T-helper 17 cell (primary cell): Measurements from ENCODE around the gene POMGNT1. TPM values are rescaled to one million over a fixed set of nuclear protein-coding genes. Genes with fewer than 3 reads are reported as not detected.
A peak's percentile ranks its signal among the peaks of the same experiment; 100 is the strongest.
"Not testable (repeated sequence)": the region's sequence is repeated elsewhere in the genome, so short reads cannot be mapped to it uniquely, and the experiment has no call there.

Source experiments
- ATAC-seq: fragments of 150-1000 bp; cut with Tn5 transposase; 2 replicates; pipeline ENCODE4 v1.10.0; 2021; ENCODE audit warnings: mild to moderate bottlenecking, moderate library complexity
- DNase-seq, 3 donors: peaks; one replicate each; pipeline versions ENCODE4 v3.0.0 to v3.0.0-alpha.2; 2020 to 2021
- H3K9me3 ChIP-seq: one replicate; pipeline ENCODE4 v1.7.0; 2013; ENCODE audit warnings: low read length, mild to moderate bottlenecking; ENCODE audit not compliant: control insufficient read depth, poor library complexity, severe bottlenecking
- H3K27ac Mint-ChIP-seq: one replicate; pipeline ENCODE4 v1.8.0; 2022; ENCODE audit warnings: mild to moderate bottlenecking, moderate library complexity, mixed read lengths
- H3K27me3 Mint-ChIP-seq: one replicate; pipeline ENCODE4 v1.8.0; 2022; ENCODE audit warnings: mixed read lengths
- H3K36me3 Mint-ChIP-seq: one replicate; pipeline ENCODE4 v1.8.0; 2022; ENCODE audit warnings: low read depth, mixed read lengths
- H3K4me1 Mint-ChIP-seq: one replicate; pipeline ENCODE4 v1.8.0; 2022; ENCODE audit warnings: mild to moderate bottlenecking, mixed read lengths
- H3K4me3 Mint-ChIP-seq: one replicate; pipeline ENCODE4 v1.8.0; 2022; ENCODE audit warnings: mild to moderate bottlenecking, moderate library complexity, mixed read lengths
- total RNA-seq, 4 donors: library from RNA in 2 of 4; stranded (reverse) in 2 of 4; gene quantifications; one replicate each; pipeline ENCODE4 v1.2.3 and lab custom pipeline; 2022 to 2026

The POMGNT1 gene
- total RNA-seq, 2 donors from 2014 or later = 33.8 to 39.3 TPM

- Mint-ChIP-seq H3K4me3 (no peak overlapping the region), H3K27ac (no peak overlapping the region), H3K27me3 (peaks cover 6% of the 10 kb centered on the region), H3K36me3 (no peaks in the 10 kb centered on the region), H3K4me1 (peaks cover 4% of the 10 kb centered on the region)
- H3K9me3 ChIP-seq = no peaks in the 10 kb centered on the region
- DNase-seq (peak in 1 of 3 donors; percentile 31), ATAC-seq (peak; percentile 94)
Observed at GRCh38 chr1:46223472-46223943, 25.3 kb upstream of the POMGNT1 start.

- H3K9me3 ChIP-seq, H3K4me1 Mint-ChIP-seq, H3K27me3 Mint-ChIP-seq, H3K4me3 Mint-ChIP-seq, DNase-seq, H3K36me3 Mint-ChIP-seq, ATAC-seq: not testable (repeated sequence)
- peak overlapping the region; percentile 19 for H3K27ac Mint-ChIP-seq
Observed at GRCh38 chr1:46223055-46223454, 24.8 kb upstream of the POMGNT1 start.

- H3K27me3 Mint-ChIP-seq = peaks cover 15% of the 10 kb centered on the region
- H3K9me3 ChIP-seq = no peaks in the 10 kb centered on the region
- ATAC-seq (no peak), DNase-seq (no peak)
- H3K27ac Mint-ChIP-seq = peak overlapping the region; percentile 19
- H3K4me1 Mint-ChIP-seq = peaks cover 6% of the 10 kb centered on the region
- H3K36me3 Mint-ChIP-seq = peaks cover 2% of the 10 kb centered on the region
- no peak overlapping the region for H3K4me3 Mint-ChIP-seq
Observed at GRCh38 chr1:46221749-46222148, 23.5 kb upstream of the POMGNT1 start.

GRCh38 chr1:46220808-46221207 lies 22.6 kb upstream of the POMGNT1 start:
- no peaks in the 10 kb centered on the region for H3K9me3 ChIP-seq
- H3K27ac Mint-ChIP-seq = peak overlapping the region; percentile 19
- peaks cover 6% of the 10 kb centered on the region for H3K4me1 Mint-ChIP-seq
- no peak overlapping the region for H3K4me3 Mint-ChIP-seq
- H3K36me3 Mint-ChIP-seq = peaks cover 2% of the 10 kb centered on the region
- H3K27me3 Mint-ChIP-seq = peaks cover 22% of the 10 kb centered on the region
- DNase-seq = no peak
- no peak for ATAC-seq

DNA sequence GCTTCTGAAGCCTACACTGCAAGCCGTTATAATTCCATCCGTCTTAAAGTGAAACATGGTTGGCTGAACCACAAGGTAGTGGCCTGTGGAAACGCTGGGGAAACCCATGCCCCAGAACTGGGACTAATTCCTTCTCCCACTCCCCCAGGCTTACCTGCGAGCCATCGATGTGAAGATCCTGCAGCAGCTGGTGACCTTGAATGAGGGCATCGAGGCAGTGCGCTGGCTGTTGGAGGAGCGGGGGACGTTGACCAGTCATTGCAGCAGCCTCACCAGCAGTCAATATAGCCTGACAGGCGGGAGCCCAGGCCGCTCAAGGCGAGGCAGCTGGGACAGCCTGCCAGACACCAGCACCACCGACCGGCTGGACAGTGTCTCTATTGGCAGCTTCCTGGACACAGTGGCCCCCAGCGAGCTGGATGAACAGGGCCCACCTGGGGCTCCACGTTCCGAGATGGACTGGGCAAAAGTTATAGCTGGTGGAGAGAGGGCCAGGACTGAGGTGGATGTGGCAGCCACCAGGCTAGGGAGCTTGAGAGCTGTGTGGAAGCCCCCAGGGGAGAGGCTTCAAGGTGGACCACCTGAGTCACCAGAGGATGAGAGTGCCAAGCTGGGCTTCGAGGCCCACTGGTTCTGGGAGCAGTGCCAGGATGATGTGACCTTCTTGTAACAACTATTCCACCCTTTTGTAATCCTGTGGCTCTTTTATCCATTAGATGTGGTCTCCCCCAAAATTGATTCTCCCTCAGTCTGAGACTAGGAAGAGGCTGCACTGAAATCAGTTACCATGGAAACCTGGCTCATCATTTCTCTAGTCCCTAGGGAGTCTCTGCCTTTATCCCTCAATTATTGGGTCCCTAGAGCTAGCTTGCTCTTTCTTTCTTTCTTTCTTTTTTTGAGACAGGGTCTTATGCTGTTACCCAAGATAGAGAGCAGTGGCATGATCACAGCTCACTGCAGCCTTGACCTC lies 21.6 kb upstream of the POMGNT1 start:
- no peak for DNase-seq
- Mint-ChIP-seq H3K4me3 (no peak overlapping the region), H3K4me1 (peaks cover 6% of the 10 kb centered on the region), H3K27me3 (peaks cover 22% of the 10 kb centered on the region), H3K36me3 (peaks cover 2% of the 10 kb centered on the region), H3K27ac (no peak overlapping the region)
- no peak for ATAC-seq
- no peaks in the 10 kb centered on the region for H3K9me3 ChIP-seq

DNA sequence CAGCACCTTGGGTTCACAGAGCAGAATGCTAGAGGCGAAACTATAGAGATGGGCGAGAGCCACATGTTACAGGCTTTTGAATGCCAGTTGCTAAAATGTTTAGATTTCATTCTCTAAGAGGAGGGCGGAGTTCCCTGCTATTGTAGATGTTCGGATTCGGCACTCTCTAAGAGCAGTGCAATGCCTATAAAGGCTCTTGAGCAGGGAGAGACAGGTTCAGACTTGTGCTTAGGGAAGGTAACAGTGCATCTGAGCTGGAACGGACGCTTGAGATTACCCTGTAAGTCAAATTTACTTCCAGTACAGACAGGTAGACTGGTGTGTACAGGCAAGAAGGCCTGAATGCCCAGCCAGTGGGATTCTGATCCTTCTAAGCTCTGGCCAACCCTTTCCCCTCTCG lies 20.2 kb upstream of the POMGNT1 start:
- peaks cover 4% of the 10 kb centered on the region for H3K4me1 Mint-ChIP-seq
- peaks cover 28% of the 10 kb centered on the region for H3K27me3 Mint-ChIP-seq
- H3K36me3 Mint-ChIP-seq = peaks cover 2% of the 10 kb centered on the region
- no peak overlapping the region for H3K27ac Mint-ChIP-seq
- H3K4me3 Mint-ChIP-seq = no peak overlapping the region
- DNase-seq (no peak), ATAC-seq (no peak)
- H3K9me3 ChIP-seq = no peaks in the 10 kb centered on the region

- Mint-ChIP-seq H3K36me3 (peaks cover 2% of the 10 kb centered on the region), H3K27ac (no peak overlapping the region), H3K4me1 (peaks cover 2% of the 10 kb centered on the region), H3K4me3 (no peak overlapping the region), H3K27me3 (peaks cover 32% of the 10 kb centered on the region)
- DNase-seq (no peak), ATAC-seq (no peak)
- no peaks in the 10 kb centered on the region for H3K9me3 ChIP-seq
Observed at GRCh38 chr1:46215504-46215903, 17.3 kb upstream of the POMGNT1 start.

GRCh38 chr1:46211051-46211450 lies 12.8 kb upstream of the POMGNT1 start:
- DNase-seq (no peak), ATAC-seq (no peak)
- Mint-ChIP-seq H3K27me3 (peaks cover 14% of the 10 kb centered on the region), H3K4me3 (no peak overlapping the region), H3K4me1 (no peaks in the 10 kb centered on the region), H3K36me3 (no peaks in the 10 kb centered on the region), H3K27ac (no peak overlapping the region)
- no peaks in the 10 kb centered on the region for H3K9me3 ChIP-seq

DNA sequence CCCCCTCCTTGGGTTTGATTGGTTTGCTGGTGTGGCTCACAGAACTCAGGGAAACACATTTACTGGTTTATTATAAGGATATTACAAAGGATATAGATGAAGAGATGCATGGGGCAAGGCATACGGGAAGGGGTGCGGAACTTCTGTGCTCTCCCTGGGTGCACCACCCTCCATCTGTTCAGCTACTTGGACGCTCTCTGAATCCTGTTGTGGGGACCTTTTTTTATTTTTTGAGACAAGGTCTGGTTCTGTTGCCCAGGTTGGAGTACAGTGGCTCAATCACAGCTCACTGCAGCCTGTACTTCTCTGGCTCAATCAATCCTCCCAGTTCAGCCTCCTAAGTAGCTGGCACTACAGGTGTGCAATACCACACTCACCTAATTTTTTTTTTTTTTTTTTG lies 12.3 kb upstream of the POMGNT1 start:
- H3K9me3 ChIP-seq = no peaks in the 10 kb centered on the region
- Mint-ChIP-seq H3K27me3 (peaks cover 14% of the 10 kb centered on the region), H3K4me1 (no peaks in the 10 kb centered on the region), H3K36me3 (no peaks in the 10 kb centered on the region), H3K4me3 (no peak overlapping the region), H3K27ac (no peak overlapping the region)
- DNase-seq (no peak), ATAC-seq (no peak)

DNA sequence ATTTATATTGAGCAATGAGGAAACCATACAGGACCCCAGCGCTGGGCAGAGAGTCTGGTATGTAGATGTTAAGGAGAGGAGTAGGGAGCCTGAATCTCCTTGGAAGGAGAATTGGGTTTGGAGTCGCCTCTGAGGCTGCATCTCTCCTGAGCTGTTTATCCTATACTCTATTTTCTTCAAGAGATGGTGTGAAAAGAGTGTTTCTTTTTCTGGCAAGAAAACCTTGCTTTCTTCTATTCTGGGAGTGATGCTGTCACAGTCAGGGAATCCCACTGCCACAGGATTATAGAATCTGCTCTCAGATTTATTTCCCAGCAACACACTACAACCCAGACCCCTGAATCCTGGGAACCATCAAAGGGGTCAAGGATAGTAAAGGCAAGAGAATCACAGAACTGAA lies 8.2 kb upstream of the POMGNT1 start:
- H3K27ac Mint-ChIP-seq = no peak overlapping the region
- H3K9me3 ChIP-seq = no peaks in the 10 kb centered on the region
- H3K27me3 Mint-ChIP-seq = peaks cover 14% of the 10 kb centered on the region
- H3K4me3 Mint-ChIP-seq = no peak overlapping the region
- H3K36me3 Mint-ChIP-seq = peaks cover 2% of the 10 kb centered on the region
- DNase-seq = no peak
- no peak for ATAC-seq
- peaks cover 5% of the 10 kb centered on the region for H3K4me1 Mint-ChIP-seq

- Mint-ChIP-seq H3K4me1 (peaks cover 5% of the 10 kb centered on the region), H3K27ac (no peak overlapping the region), H3K36me3 (peaks cover 2% of the 10 kb centered on the region), H3K27me3 (peaks cover 13% of the 10 kb centered on the region), H3K4me3 (peak overlapping the region; percentile 12)
- ATAC-seq (no peak), DNase-seq (no peak)
- H3K9me3 ChIP-seq = no peaks in the 10 kb centered on the region
Observed at GRCh38 chr1:46205791-46206190, 7.6 kb upstream of the POMGNT1 start.

GRCh38 chr1:46205141-46205540 lies 6.9 kb upstream of the POMGNT1 start:
- ATAC-seq (no peak), DNase-seq (no peak)
- Mint-ChIP-seq H3K4me3 (no peak overlapping the region), H3K4me1 (peaks cover 5% of the 10 kb centered on the region), H3K27me3 (peaks cover 7% of the 10 kb centered on the region), H3K36me3 (peaks cover 2% of the 10 kb centered on the region), H3K27ac (no peak overlapping the region)
- H3K9me3 ChIP-seq = no peaks in the 10 kb centered on the region

DNA sequence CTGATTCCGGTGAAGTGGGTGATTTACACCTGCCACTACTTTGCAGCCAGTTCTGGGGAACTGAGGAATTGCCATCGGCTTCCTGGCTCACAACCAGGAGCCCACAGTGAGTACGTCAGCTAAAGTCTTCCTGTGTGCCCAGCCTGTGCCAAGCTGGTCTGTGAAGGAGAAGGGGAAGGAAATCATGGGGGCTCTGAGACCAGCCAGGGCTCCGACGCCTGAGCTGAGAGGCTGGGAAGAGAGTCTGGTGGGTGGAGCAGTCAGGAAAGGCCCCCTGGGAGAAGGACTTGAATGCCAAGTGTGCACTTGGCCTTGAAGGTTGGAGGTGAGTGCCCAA lies 6.1 kb upstream of the POMGNT1 start:
- DNase-seq = no peak
- no peaks in the 10 kb centered on the region for H3K9me3 ChIP-seq
- Mint-ChIP-seq H3K4me1 (peaks cover 5% of the 10 kb centered on the region), H3K4me3 (no peak overlapping the region), H3K36me3 (peaks cover 2% of the 10 kb centered on the region), H3K27ac (no peak overlapping the region), H3K27me3 (peaks cover 6% of the 10 kb centered on the region)
- ATAC-seq = no peak
